Adrenal gland (tissue), 12 donors: ENCODE data around the gene CREG1. TPM values are rescaled to one million over a fixed set of nuclear protein-coding genes. Genes with fewer than 3 reads are reported as not detected.

Source experiments
- DNase-seq, 7 donors: peaks; one replicate each; pipeline ENCODE4 v3.0.0-alpha.2; 2019 to 2020
- H3K27ac ChIP-seq, 5 donors: fragments of 200-600 bp; sonication (generic) in 4 of 5; 1 replicate in 3 of 5; 2 replicates in 2 of 5; pipeline versions ENCODE4 v1.5.1 to v1.8.0; 2016 to 2020; ENCODE audit warnings: mild to moderate bottlenecking in 1 of 5
- H3K27me3 ChIP-seq: fragments of 200-600 bp; 2 replicates; pipeline ENCODE4 v1.8.0; 2021
- H3K36me3 ChIP-seq, 2 donors: fragments of 200-600 bp; replicated peaks in 1 of 2; 1 replicate in 1 of 2; 2 replicates in 1 of 2; pipeline versions ENCODE4 v1.5.1 to v1.8.0; 2018 to 2022
- H3K4me1 ChIP-seq, 2 donors: fragments of 200-600 bp; replicated peaks in 1 of 2; 1 replicate in 1 of 2; 2 replicates in 1 of 2; pipeline versions ENCODE4 v1.5.1 to v1.8.0; 2018 to 2021
- H3K4me3 ChIP-seq, 4 donors: fragments of 200-600 bp; sonication (generic) in 3 of 4; one replicate each; pipeline ENCODE4 v1.5.1; 2016 to 2018
- H3K9me3 ChIP-seq, 3 donors: fragments of 200-600 bp; sonication (generic) in 1 of 3; replicated peaks in 1 of 3; 1 replicate in 2 of 3; 2 replicates in 1 of 3; pipeline versions ENCODE4 v1.5.1 to v1.8.0; 2016 to 2021
- CTCF ChIP-seq, 6 experiments: fragments of 450-650 bp in 4 of 6; fragments of 200-600 bp in 2 of 6; sonication (generic) in 1 of 6; IDR thresholded peaks; 1 replicate in 5 of 6; 2 replicates in 1 of 6; pipeline versions ENCODE4 v1.5.1 to v1.8.0; 2016 to 2021; ENCODE audit warnings: antibody characterized with exemption in 6 of 6, mild to moderate bottlenecking in 2 of 6, moderate library complexity in 1 of 6
- POLR2A ChIP-seq, 2 donors: fragments of 450-650 bp; IDR thresholded peaks; one replicate each; pipeline ENCODE4 v1.6.1; 2017; ENCODE audit warnings: antibody characterized with exemption in 2 of 2, mild to moderate bottlenecking in 2 of 2, moderate library complexity in 1 of 2
- WGBS, 4 donors: extraction: QIAGEN DNeasy Blood & Tissue Kit in 2 of 4; methylation state at CpG; one replicate each; pipeline versions ENCODE4 v1.1.5 to v1.1.7; 2013 to 2017; 5-methylcytosine and 5-hydroxymethylcytosine counted together
- intact Hi-C, 2 donors: fragments of 100-400 bp; cut with DNase I; formaldehyde crosslinking; loops; one replicate each; pipeline versions ENCODE4 v1.14.1 to v1.15.0; 2022 to 2023
- polyA plus RNA-seq, 3 donors: library from polyadenylated mRNA; stranded (reverse); fragments of 200-250 nt in 2 of 3; fragments of 350-450 nt in 1 of 3; fragmentation: Illumina TruSeq in 1 of 3; extraction: RNeasy Lipid Tissue Mini Kit (QIAGEN cat#74804) in 1 of 3; gene quantifications; one replicate each; pipeline ENCODE4 v1.2.3, GENCODE V29; 2013 to 2014
- total RNA-seq, 9 donors: library from RNA; depleted of rRNA in 4 of 9; stranded (reverse); fragments of >200 nt in 4 of 9; fragments of 120-200 nt in 1 of 9; fragmentation: NEBNext Ultra II Directional in 1 of 9; extraction: Animal tissue kit (Norgen Biotek cat#: 25700) in 1 of 9; gene quantifications; one replicate each; pipeline versions ENCODE4 v1.1.0 to v1.2.4, GENCODE V29; 2013 to 2023
- donor health status: healthy with polysubstance abuse.
- donor health status: Bipolar disorder and iron deficiency.
- donor health status: DM: yes; HTN: yes; CAD: no.
- donor health status: DM: no; HTN: no; CAD: no.
- donor health status: DM: no; HTN: no; CAD: no.
- donor health status: DM: yes; HTN: yes; CAD: no.

The CREG1 gene
- total and polyA plus RNA-seq, 12 donors = 69.8 to 605 (median 227) TPM

GRCh38 chr1:167551362-167551761 lies 2.2 kb downstream of the CREG1 start:
- DNase-seq = no peak
- intact Hi-C loops = no loop called here
- Histone ChIP-seq H3K9me3 (no peaks in the 10 kb centered on the region), H3K36me3 (peaks cover 0 to 10% of the 10 kb centered on the region in 2 donors), H3K4me1 (peaks cover 33 to 38% of the 10 kb centered on the region in 2 donors), H3K4me3 (peak overlapping the region in 1 of 4 donors; percentile 91), H3K27me3 (no peaks in the 10 kb centered on the region), H3K27ac (peak overlapping the region in 2 of 5 donors; percentile 18 to 80)
- no peak for TF ChIP-seq POLR2A (IDR thresholded peaks at IDR 0.05)
- no peak for TF ChIP-seq CTCF (IDR thresholded peaks at IDR 0.05)
- WGBS, 4 donors = 80 to 90% (median 83%) methylated on average over 1 of the region's 1 CpG

GRCh38 chr1:167548059-167548932 lies 5.3 kb downstream of the CREG1 start:
- Histone ChIP-seq H3K9me3 (no peaks in the 10 kb centered on the region), H3K36me3 (peaks cover 0 to 29% of the 10 kb centered on the region in 2 donors), H3K4me3 (peak overlapping the region in 1 of 4 donors; percentile 27), H3K4me1 (peaks cover 27 to 30% of the 10 kb centered on the region in 2 donors), H3K27ac (peak overlapping the region; percentile 37 to 88 (median 79)), H3K27me3 (no peaks in the 10 kb centered on the region)
- DNase-seq = peak in 1 of 7 donors; percentile 39
- WGBS, 4 donors = 47 to 54% (median 49%) methylated on average over 5 of the region's 5 CpGs
- TF ChIP-seq CTCF (IDR thresholded peaks at IDR 0.05) (no peak), POLR2A (IDR thresholded peaks at IDR 0.05) (no peak)
- intact Hi-C loops = loop anchor here in 1 of 2 donors (10.0 kb wide), 1 partner anchor 273 kb away; no protein-coding TSS in a partner anchor

- no peak for DNase-seq
- intact Hi-C loops = loop anchor here in 1 of 2 donors (10.0 kb wide), 1 partner anchor 272 kb away; no protein-coding TSS in a partner anchor
- no peaks in the 10 kb centered on the region for H3K9me3 ChIP-seq
- no peak overlapping the region for H3K27ac ChIP-seq
- H3K4me3 ChIP-seq = no peak overlapping the region
- 85 to 91% (median 87%) methylated on average over 1 of the region's 1 CpG for WGBS, 4 donors
- peaks cover 0 to 29% of the 10 kb centered on the region in 2 donors for H3K36me3 ChIP-seq
- TF ChIP-seq POLR2A (IDR thresholded peaks at IDR 0.05) (no peak), CTCF (IDR thresholded peaks at IDR 0.05) (no peak)
- peaks cover 17 to 20% of the 10 kb centered on the region in 2 donors for H3K4me1 ChIP-seq
- no peaks in the 10 kb centered on the region for H3K27me3 ChIP-seq
These were observed 6.6 kb downstream of the CREG1 start for GRCh38 chr1:167546935-167547334.

- Histone ChIP-seq H3K27me3 (no peaks in the 10 kb centered on the region), H3K4me1 (peaks cover 14 to 19% of the 10 kb centered on the region in 2 donors), H3K36me3 (peaks cover 0 to 29% of the 10 kb centered on the region in 2 donors), H3K27ac (no peak overlapping the region), H3K9me3 (no peaks in the 10 kb centered on the region), H3K4me3 (no peak overlapping the region)
- intact Hi-C loops = loop anchor here in 1 of 2 donors (10.0 kb wide), 1 partner anchor 271 kb away; no protein-coding TSS in a partner anchor
- no peak for DNase-seq
- no peak for TF ChIP-seq POLR2A (IDR thresholded peaks at IDR 0.05)
- no peak for TF ChIP-seq CTCF (IDR thresholded peaks at IDR 0.05)
- WGBS, 4 donors = 69 to 90% (median 81%) methylated on average over 4 of the region's 4 CpGs
These were observed 8.2 kb downstream of the CREG1 start for GRCh38 chr1:167545349-167545748.
